ENCODE data around the gene KRTAP5-4.

Gene KRTAP5-4

DNA sequence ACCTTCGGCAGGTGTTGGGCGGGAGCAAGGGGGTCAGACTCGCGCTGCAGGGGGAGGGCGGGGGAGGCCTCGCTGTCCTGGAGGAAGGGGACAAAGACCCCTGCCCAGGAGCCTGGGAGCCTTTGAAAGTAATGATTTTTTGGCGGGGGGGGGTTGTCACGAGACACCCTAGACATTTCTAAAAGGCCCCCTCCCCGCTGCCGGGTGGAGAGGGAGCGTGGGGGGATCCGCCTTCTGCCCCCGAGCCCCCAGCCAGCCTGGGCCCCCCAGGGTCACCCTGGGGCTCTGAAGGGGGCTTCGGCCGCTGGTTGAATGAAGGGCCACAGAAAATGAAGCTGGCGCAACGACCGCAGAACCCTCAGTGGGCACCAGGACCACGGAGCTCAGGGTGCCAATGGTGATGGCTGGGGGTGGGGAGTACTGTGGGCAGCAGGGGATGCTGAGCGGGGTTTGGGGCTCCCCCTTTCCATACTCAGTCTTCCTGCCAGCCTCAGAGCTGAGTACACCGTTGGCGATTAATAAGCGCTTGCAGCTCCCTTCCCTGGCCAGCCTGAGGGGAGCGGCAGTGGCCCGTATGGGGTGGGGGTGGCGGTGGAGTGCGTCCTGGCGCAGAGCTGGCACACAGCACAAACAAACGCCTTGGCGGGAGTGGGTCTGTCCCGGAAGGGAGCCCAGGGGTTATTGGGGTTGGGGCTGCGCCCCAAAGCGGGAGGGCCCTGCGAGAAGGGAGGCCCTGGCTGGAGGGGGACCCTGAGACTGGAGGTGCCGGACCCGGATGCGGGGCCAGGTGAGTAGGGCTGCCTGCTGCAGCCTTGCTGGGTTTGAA is 48.6 kb downstream of the KRTAP5-4 start:
- peak overlapping the region; percentile 49; the same call in 1 of the 2 replicates for H3K4me3 ChIP-seq (ENCODE audit: low read length)
- WGBS (ENCODE audit: insufficient coverage, insufficient read length): no CpG with 5 or more reads among the region's 37 CpGs
- H3K4me1 ChIP-seq (ENCODE audit: control insufficient read depth, insufficient read depth, low read length): peaks cover 19% of the 10 kb centered on the region
- H3K36me3 ChIP-seq (ENCODE audit: control insufficient read depth, insufficient read depth, low read length): no peaks in the 10 kb centered on the region
- H3K27ac ChIP-seq (ENCODE audit: low read length): no peak overlapping the region
- H3K9me3 ChIP-seq (ENCODE audit: control insufficient read depth, insufficient read depth, low read length): no peaks in the 10 kb centered on the region
- H3K27me3 ChIP-seq (ENCODE audit: control insufficient read depth, insufficient read depth, low read length): peaks cover 17% of the 10 kb centered on the region
- DNase-seq (ENCODE audit: low read depth, low spot score): no peak

DNA sequence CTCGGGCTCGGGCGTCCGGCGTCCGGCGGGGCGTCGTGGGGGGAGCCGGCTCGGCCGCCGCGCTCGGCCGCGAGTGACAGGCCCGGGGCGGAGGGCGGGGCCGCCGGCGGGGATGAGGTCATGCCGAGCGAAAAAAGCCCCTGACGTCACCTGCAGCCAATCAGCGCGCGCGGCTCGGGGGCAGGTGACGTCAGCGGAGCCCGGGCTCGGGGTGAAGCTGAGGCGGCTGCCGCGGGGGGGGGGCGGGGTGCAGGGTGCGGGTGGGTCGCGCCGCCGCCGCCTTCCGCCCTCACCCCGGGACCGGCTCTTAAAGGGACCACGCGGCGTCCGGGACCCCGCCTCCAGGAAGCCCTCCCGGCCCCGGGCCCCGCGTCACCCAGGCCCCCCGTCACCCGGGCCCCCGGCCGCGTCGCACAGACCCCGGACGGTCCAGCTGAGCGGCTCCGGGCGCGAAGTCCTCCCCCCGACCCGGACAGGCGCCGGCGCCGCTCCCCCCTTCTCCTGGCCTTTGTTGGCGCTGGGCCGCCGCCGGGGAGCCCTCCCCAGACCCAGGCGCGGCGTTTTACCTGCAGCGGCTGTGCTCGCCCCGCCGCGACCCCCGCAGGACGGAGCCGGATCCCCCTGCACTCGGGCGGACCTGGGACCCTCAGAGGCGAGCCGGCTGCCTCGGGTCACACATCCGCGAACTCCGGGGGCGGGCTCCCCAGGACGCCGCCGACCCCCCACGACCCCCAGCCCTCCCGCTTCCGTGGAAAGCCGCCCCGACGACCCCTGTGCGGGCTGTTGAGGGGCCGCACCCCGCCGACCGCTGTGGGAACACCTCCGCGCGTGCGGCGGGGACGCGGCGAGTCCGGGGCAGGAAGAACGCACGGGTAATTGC is 49.5 kb downstream of the KRTAP5-4 start, which contains the start of gene DUSP8:
Gene DUSP8 (minus strand): TSS at position 75 of the 880 bp plus-strand sequence. CDS start 6,445 bp downstream, outside the sequence.
- no CpG with 5 or more reads among the region's 124 CpGs for WGBS (ENCODE audit: insufficient coverage, insufficient read length)
- peaks cover 22% of the 10 kb centered on the region for H3K4me1 ChIP-seq (ENCODE audit: control insufficient read depth, insufficient read depth, low read length)
- peak within 1 kb of the TSS; percentile 49; the same call in 1 of the 2 replicates for H3K4me3 ChIP-seq (ENCODE audit: low read length)
- no peak within 1 kb of the TSS for H3K27ac ChIP-seq (ENCODE audit: low read length)
- DNase-seq (ENCODE audit: low read depth, low spot score): no peak
- H3K27me3 ChIP-seq (ENCODE audit: control insufficient read depth, insufficient read depth, low read length): peaks cover 17% of the 10 kb centered on the region
- no peaks in the 10 kb centered on the region for H3K36me3 ChIP-seq (ENCODE audit: control insufficient read depth, insufficient read depth, low read length)
- H3K9me3 ChIP-seq (ENCODE audit: control insufficient read depth, insufficient read depth, low read length): no peaks in the 10 kb centered on the region

DNA sequence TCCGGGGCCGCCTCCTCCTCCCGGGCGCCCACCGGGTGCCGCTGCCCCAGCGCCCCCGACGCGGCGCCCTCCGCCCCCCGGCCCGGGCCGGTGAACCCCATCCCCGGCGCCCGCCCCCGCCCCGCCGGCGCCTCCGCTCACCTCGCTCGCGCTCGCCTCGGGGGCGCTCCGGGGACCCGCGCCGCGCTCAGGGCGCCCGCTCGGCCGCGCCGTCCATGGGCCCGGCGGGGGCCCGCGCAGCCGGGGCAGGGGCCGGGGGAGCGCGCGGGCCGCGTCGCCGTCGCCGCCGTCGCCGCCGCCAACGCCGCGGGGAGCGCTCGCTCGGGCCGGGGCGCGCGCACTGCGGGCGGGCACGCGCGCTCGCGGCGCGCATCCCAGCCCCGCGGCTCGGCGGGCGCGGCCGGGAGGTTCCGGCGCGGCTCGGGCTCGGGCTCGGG is 50.2 kb downstream of the KRTAP5-4 start:
- no peaks in the 10 kb centered on the region for H3K9me3 ChIP-seq (ENCODE audit: control insufficient read depth, insufficient read depth, low read length)
- no peak overlapping the region for H3K27ac ChIP-seq (ENCODE audit: low read length)
- no peak for DNase-seq (ENCODE audit: low read depth, low spot score)
- peak overlapping the region; percentile 49; the same call in 1 of the 2 replicates for H3K4me3 ChIP-seq (ENCODE audit: low read length)
- peaks cover 17% of the 10 kb centered on the region for H3K27me3 ChIP-seq (ENCODE audit: control insufficient read depth, insufficient read depth, low read length)
- peaks cover 22% of the 10 kb centered on the region for H3K4me1 ChIP-seq (ENCODE audit: control insufficient read depth, insufficient read depth, low read length)
- H3K36me3 ChIP-seq (ENCODE audit: control insufficient read depth, insufficient read depth, low read length): no peaks in the 10 kb centered on the region
- WGBS (ENCODE audit: insufficient coverage, insufficient read length): no CpG with 5 or more reads among the region's 91 CpGs

Measured in iPS DF 6.9 (cell line).